Measurements from ENCODE around the gene ETV1. TPM values are rescaled to one million over a fixed set of nuclear protein-coding genes. Genes with fewer than 3 reads are reported as not detected.

Gene ETV1
- total and polyA plus RNA-seq, 2 of the 4 experiments (the other 2 are of a cell fraction): 8.6 to 21.1 TPM

GRCh38 chr7:13988065-13988464 lies 1.4 kb downstream of the ETV1 start:
- DNase-seq: peak; percentile 77
- no peaks in the 10 kb centered on the region for H3K36me3 ChIP-seq (ENCODE audit: control insufficient read depth, insufficient read depth, low read length)

More at GRCh38 chr7:13988065-13988464, 1.4 kb downstream of the ETV1 start:
- Histone ChIP-seq H2AK5ac (ENCODE audit: low read depth, low read length) (no peak overlapping the region), H4K91ac (ENCODE audit: insufficient read depth, low read depth, low read length) (no peak overlapping the region), H2BK15ac (ENCODE audit: low read depth, low read length) (no peak overlapping the region), H3K4me3 (ENCODE audit: insufficient read depth, low read depth, low read length) (peak overlapping the region; percentile 16; the same call in 1 of the 2 replicates), H3K23ac (ENCODE audit: low read depth, low read length) (peak overlapping the region; percentile 27; the same call in 1 of the 2 replicates), H3K27me3 (ENCODE audit: control insufficient read depth, insufficient read depth, low read length) (no peaks in the 10 kb centered on the region), H2BK120ac (ENCODE audit: low read depth, low read length) (0 out of 2 replicates have a peak overlapping the region, but pooled peaks have one; percentile 48), H3K14ac (replicated peaks; ENCODE audit: low read depth, low read length) (0 out of 2 replicates have a peak overlapping the region, but pooled peaks have one; percentile 25), H3K56ac (ENCODE audit: extremely low read depth, insufficient read depth, low read length) (no peak overlapping the region), H3K4me1 (ENCODE audit: control insufficient read depth, insufficient read depth, low read length) (no peaks in the 10 kb centered on the region), H2AFZ (replicated peaks; ENCODE audit: low read length, poor library complexity) (no peak overlapping the region), H3K9ac (ENCODE audit: low read depth, low read length) (peak overlapping the region; percentile 36; the same call in 1 of the 2 replicates), H3K79me1 (ENCODE audit: low read depth in 1 of 2, low read length in 2 of 2) (peaks cover 0 to 4% of the 10 kb centered on the region in 2 experiments; a peak in 2 of 4 replicates), H4K5ac (ENCODE audit: low read depth, low read length) (no peak overlapping the region), H3K4me2 (ENCODE audit: low read depth, low read length) (peak overlapping the region; percentile 92), H2AK9ac (replicated peaks; ENCODE audit: low read depth, low read length, poor library complexity) (no peak overlapping the region), H4K20me1 (ENCODE audit: insufficient read depth, low read length) (no peaks in the 10 kb centered on the region), H3K18ac (ENCODE audit: low read depth, low read length) (no peak overlapping the region; the same call in 1 of the 2 replicates), H3K9me3 (ENCODE audit: control insufficient read depth, insufficient read depth, low read length) (no peaks in the 10 kb centered on the region), H2BK20ac (ENCODE audit: low read depth, low read length) (0 out of 2 replicates have a peak overlapping the region, but pooled peaks have one; percentile 43), H3K4ac (ENCODE audit: low read depth, low read length) (peak overlapping the region; percentile 34; the same call in 1 of the 2 replicates), H2BK5ac (ENCODE audit: low read depth, low read length, poor library complexity, severe bottlenecking) (peak overlapping the region; percentile 44), H3K27ac (ENCODE audit: insufficient read depth, low read length) (no peak overlapping the region), H3K9me1 (ENCODE audit: insufficient read depth, low read length) (no peaks in the 10 kb centered on the region), H4K8ac (ENCODE audit: low read depth in 2 of 2, low read length in 2 of 2) (peak overlapping the region in 1 of 2 experiments; percentile 23; a peak in 1 of 4 replicates)
- in situ Hi-C loops (cut with MboI; ENCODE audit: low sequenced_read_pairs): loop anchor here (25.0 kb wide), 1 partner anchor 1326 kb away; no protein-coding TSS in a partner anchor
- intact Hi-C loops (cut with micrococcal nuclease): loop anchor here (2.0 to 5.0 kb wide), 3 partner anchors 41 to 446 kb away; no protein-coding TSS in a partner anchor
- ATAC-seq (ENCODE audit: low read depth): no peak
- BruUV-seq (replicated peaks): no TSS peak
- CTCF ChIA-PET: interaction anchor here (1.1 to 1.4 kb wide), 2 partner anchors 125 to 137 kb away, joined by 3 to 4 read pairs; no protein-coding TSS in a partner anchor
- no CpG with 5 or more reads among the region's 8 CpGs for WGBS, 2 experiments (ENCODE audit: extremely low coverage in 2 of 2, insufficient read length in 1 of 2)
- peak; percentile 61; the same call in 1 of the 2 replicates for TF ChIP-seq BHLHE40 (IDR thresholded peaks at IDR 0.05; ENCODE audit: low read depth, low read length)
- TF ChIP-seq USF2 (IDR thresholded peaks at IDR 0.05; ENCODE audit: low read depth, low read length): no peak
- dilution Hi-C loops (cut with HindIII; ENCODE audit: low sequenced_read_pairs, unreplicated experiment): no loop called here
- POLR2A ChIA-PET (ENCODE audit: unreplicated experiment): no interaction called here
